GM12878 (cell line): ENCODE measurements around the gene RNASEL. TPM values are rescaled to one million over a fixed set of nuclear protein-coding genes. Genes with fewer than 3 reads are reported as not detected.

Experiments used
- ATAC-seq: fragments of 200-7000 bp; cut with Tn5 transposase; 3 replicates; pipeline ENCODE4 v1.9.1; 2020; ENCODE audit warnings: mild to moderate bottlenecking, moderate library complexity
- BruUV-seq: library from RNA; stranded (reverse); fragments of 400-500 nt; replicated peaks from 2 replicates; lab custom pipeline; 2021; lab: Mats Ljungman, UMichigan
- CTCF ChIA-PET: fragments of 300-600 bp; sonication (Branson Sonifier 250); formaldehyde crosslinking; extraction: SDS; loops from one replicate; lab custom pipeline; 2021; ENCODE audit warnings: inconsistent platforms; lab: Yijun Ruan, JAX
- POLR2A ChIA-PET: fragments of 350-600 bp; formaldehyde crosslinking; extraction: SDS; loops from one replicate; lab custom pipeline; 2021; ENCODE audit warnings: inconsistent platforms; lab: Charles Lee
- RAD21 ChIA-PET: fragments of 300-600 bp; sonication (Branson Sonifier 250); formaldehyde crosslinking; loops from one replicate; lab custom pipeline; 2023; ENCODE audit warnings: antibody characterized with exemption; ENCODE audit not compliant: unreplicated experiment; lab: Charles Lee
- SMC1A ChIA-PET: fragments of 300-600 bp; sonication (Branson Sonifier 250); formaldehyde crosslinking; loops from one replicate; lab custom pipeline; 2023; ENCODE audit not compliant: unreplicated experiment, uncharacterized antibody; lab: Charles Lee
- DNase-seq: peaks from one replicate; pipeline ENCODE4 v3.0.0-alpha.2; 2011; ENCODE audit warnings: low read depth, low spot score
- FAIRE-seq: peaks from 3 replicates; lab custom pipeline; 2011; peaks lifted over from hg19 to GRCh38; lab: Jason Lieb, UNC
- H2AFZ ChIP-seq: 2 replicates; pipeline ENCODE4 v1.6.0; 2011; ENCODE audit warnings: low read depth, low read length, control low read depth; ENCODE audit not compliant: control insufficient read depth
- H3K27ac ChIP-seq: 2 replicates; pipeline ENCODE4 v1.5.1; 2011; ENCODE audit warnings: control low read depth; ENCODE audit not compliant: control insufficient read depth, insufficient read depth
- H3K27me3 ChIP-seq, 2 experiments: replicated peaks in 1 of 2; 2 replicates each; pipeline versions ENCODE4 v1.6.0 to v1.6.1; 2011; ENCODE audit warnings: low read length in 1 of 2; ENCODE audit not compliant: control insufficient read depth in 2 of 2, insufficient read depth in 2 of 2
- H3K36me3 ChIP-seq, 2 experiments: 2 replicates each; pipeline ENCODE4 v1.5.1; 2011; ENCODE audit warnings: low read length in 1 of 2; ENCODE audit not compliant: control insufficient read depth in 2 of 2, insufficient read depth in 2 of 2
- H3K4me1 ChIP-seq: 2 replicates; pipeline ENCODE4 v1.6.1; 2011; ENCODE audit warnings: mild to moderate bottlenecking, low read length, moderate library complexity, mixed read lengths; ENCODE audit not compliant: control insufficient read depth, insufficient read depth
- H3K4me2 ChIP-seq: 2 replicates; pipeline ENCODE4 v1.6.0; 2011; ENCODE audit warnings: control low read depth; ENCODE audit not compliant: control insufficient read depth, insufficient read depth
- H3K4me3 ChIP-seq: fragments of 200-600 bp; sonication (generic); 2 replicates; pipeline ENCODE4 v1.5.1; 2016
- H3K79me2 ChIP-seq: 2 replicates; pipeline ENCODE4 v1.6.0; 2011; ENCODE audit warnings: low read length; ENCODE audit not compliant: control insufficient read depth, insufficient read depth
- H3K9ac ChIP-seq: 2 replicates; pipeline ENCODE4 v1.8.0; 2011; ENCODE audit warnings: low read length, control low read depth, mixed read lengths; ENCODE audit not compliant: control insufficient read depth, insufficient read depth
- H3K9me3 ChIP-seq: replicated peaks from 3 replicates; pipeline ENCODE4 v1.5.1; 2011; ENCODE audit warnings: mild to moderate bottlenecking, low read length; ENCODE audit not compliant: control insufficient read depth, insufficient read depth
- H4K20me1 ChIP-seq: 2 replicates; pipeline ENCODE4 v1.6.0; 2011; ENCODE audit not compliant: control insufficient read depth, insufficient read depth
- ATF7 ChIP-seq: fragments of 450-650 bp; IDR thresholded peaks from 2 replicates; pipeline ENCODE4 v1.6.1; 2016; ENCODE audit warnings: low read depth, mild to moderate bottlenecking
- CHD2 ChIP-seq: IDR thresholded peaks from 2 replicates; pipeline ENCODE4 v1.6.1; 2011; ENCODE audit warnings: low read depth, low read length, improper control_type of control experiment, borderline replicate concordance
- FOS ChIP-seq: IDR thresholded peaks from 3 replicates; pipeline ENCODE4 v1.6.1; 2011; ENCODE audit warnings: borderline replicate concordance; ENCODE audit not compliant: insufficient read length; ENCODE audit errors: extremely low read depth
- NR2C1 ChIP-seq: fragments of 450-650 bp; IDR thresholded peaks from 2 replicates; pipeline ENCODE4 v1.6.1; 2017; ENCODE audit warnings: antibody characterized with exemption, mild to moderate bottlenecking, moderate library complexity
- NR2C2 ChIP-seq: IDR thresholded peaks from 2 replicates; pipeline ENCODE4 v1.6.1; 2011; ENCODE audit warnings: borderline replicate concordance, low read depth; ENCODE audit not compliant: control insufficient read depth, insufficient read length
- ZZZ3 ChIP-seq: IDR thresholded peaks from 2 replicates; pipeline ENCODE4 v1.6.1; 2011; ENCODE audit warnings: low read depth; ENCODE audit not compliant: control insufficient read depth, insufficient read length
- WGBS: methylation state at CpG from one replicate; pipeline ENCODE4 v1.1.6; 2016; ENCODE audit warnings: low lambda C conversion rate; ENCODE audit not compliant: insufficient replicate concordance, insufficient coverage; ENCODE audit errors: missing lambda C conversion rate; 5-methylcytosine and 5-hydroxymethylcytosine counted together
- in situ Hi-C: fragments of 300-500 bp; cut with MboI; formaldehyde crosslinking; loops from 9 replicates; pipeline ENCODE4 v1.14.3; 2018; ENCODE audit warnings: mixed read lengths
- intact Hi-C: fragments of 100-400 bp; cut with micrococcal nuclease; formaldehyde crosslinking; loops from one replicate; pipeline ENCODE4 v1.14.2; 2022; ENCODE audit not compliant: unreplicated experiment
- polyA plus RNA-seq, 11 experiments: library from polyadenylated mRNA; depleted of rRNA in 4 of 11; unstranded in 6 of 11; stranded (reverse) in 5 of 11; fragments of >200 nt; fragmentation: Nextera tagmentation in 4 of 11; fragmentation: Illumina TruSeq in 1 of 11; extraction: Ambion mirVana in 4 of 11; extraction: Trizol in 1 of 11; gene quantifications; 1 replicate in 1 of 11; 2 replicates in 10 of 11; pipeline versions ENCODE4 v1.2.1 to v1.2.3, GENCODE V29; 2011 to 2016; ENCODE audit warnings: inconsistent platforms in 2 of 11, missing spikeins in 2 of 11, low read depth in 1 of 11
- total RNA-seq, 4 experiments: library from RNA; depleted of rRNA in 3 of 4; stranded (reverse); fragments of >200 nt in 3 of 4; fragmentation: Illumina TruSeq in 1 of 4; extraction: Trizol in 1 of 4; gene quantifications; 2 replicates each; pipeline versions ENCODE4 v1.2.1 to v1.2.3, GENCODE V29; 2013 to 2021
- TF ChIP-seq, protein P1 (sequence below): IDR thresholded peaks from 2 replicates; pipeline ENCODE4 v1.6.1; 2012; ENCODE audit warnings: mild to moderate bottlenecking, low read depth, low read length
- TF ChIP-seq, protein P2 (sequence below): fragments of 450-650 bp; formaldehyde crosslinking; IDR thresholded peaks from 2 replicates; pipeline ENCODE4 v1.5.0; 2022; ENCODE audit warnings: mild to moderate bottlenecking, missing genetic modification characterization
- TF ChIP-seq, protein P3 (sequence below): fragments of 450-650 bp; IDR thresholded peaks from 2 replicates; pipeline ENCODE4 v1.6.1; 2017; ENCODE audit warnings: mild to moderate bottlenecking, moderate library complexity
- TF ChIP-seq, protein P4 (sequence below): IDR thresholded peaks from 2 replicates; pipeline ENCODE4 v1.6.1; 2011; ENCODE audit warnings: low read depth, mild to moderate bottlenecking, low read length, moderate library complexity, borderline replicate concordance; ENCODE audit errors: extremely low read depth

RNASEL gene
- total and polyA plus RNA-seq, 10 of the 15 experiments (the other 5 are each of a cell fraction or from before 2014, with no cell fraction given), result 3.0 to 10.8 (median 5.0) TPM

DNA sequence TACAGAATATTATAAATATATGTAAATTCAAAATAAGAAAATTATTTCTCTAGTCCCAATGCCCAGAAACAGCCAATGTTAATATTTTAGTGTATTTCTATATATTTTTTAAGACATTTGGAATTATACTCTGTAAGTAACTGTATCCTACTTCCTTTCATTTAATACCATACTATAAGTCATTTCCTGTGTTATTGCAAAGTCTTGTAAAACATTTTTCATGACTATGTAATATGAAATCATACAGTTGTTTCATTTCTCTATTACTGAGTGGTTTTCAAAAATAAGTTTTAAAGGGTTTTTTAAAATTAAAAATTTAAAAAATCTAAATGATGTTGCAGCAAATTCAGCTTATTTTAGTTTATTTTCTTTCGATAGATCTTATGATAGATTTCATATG is 2.0 kb downstream of the RNASEL start:
- Histone ChIP-seq H3K4me3 (no peak overlapping the region), H3K9ac (no peak overlapping the region), H2AFZ (no peak overlapping the region), H4K20me1 (no peaks in the 10 kb centered on the region), H3K4me2 (no peak overlapping the region), H3K27me3 (no peaks in the 10 kb centered on the region), H3K36me3 (no peaks in the 10 kb centered on the region; a peak in 1 of 4 replicates), H3K4me1 (peaks cover 5% of the 10 kb centered on the region; the same call in 1 of the 2 replicates), H3K79me2 (no peaks in the 10 kb centered on the region), H3K9me3 (no peaks in the 10 kb centered on the region), H3K27ac (no peak overlapping the region)
- RAD21 ChIA-PET, result interaction anchor here (1.4 to 23.0 kb wide), 2 partner anchors 9 to 197 kb away, joined by 3 to 946 read pairs; no protein-coding TSS in a partner anchor
- POLR2A ChIA-PET, result interaction anchor here (1.3 kb wide), 1 partner anchor 20 kb away, joined by 5 read pairs; no protein-coding TSS in a partner anchor
- intact Hi-C loops (no loop called here), in situ Hi-C loops (no loop called here)
- BruUV-seq, result no TSS peak
- DNase-seq (no peak), FAIRE-seq (no peak), ATAC-seq (no peak)
- CTCF ChIA-PET, result interaction anchor here (1.1 to 37.4 kb wide), 4 partner anchors 12 to 202 kb away, joined by 3 to 1888 read pairs (median 6); partner anchors contain the start of gene NPL
- SMC1A ChIA-PET, result interaction anchor here (2.9 to 28.0 kb wide), 2 partner anchors 8 to 200 kb away, joined by 10 to 1145 read pairs; partner anchors contain the start of gene NPL
- 0% methylated on average over 1 of the region's 1 CpG for WGBS
- TF ChIP-seq, protein P1, sequence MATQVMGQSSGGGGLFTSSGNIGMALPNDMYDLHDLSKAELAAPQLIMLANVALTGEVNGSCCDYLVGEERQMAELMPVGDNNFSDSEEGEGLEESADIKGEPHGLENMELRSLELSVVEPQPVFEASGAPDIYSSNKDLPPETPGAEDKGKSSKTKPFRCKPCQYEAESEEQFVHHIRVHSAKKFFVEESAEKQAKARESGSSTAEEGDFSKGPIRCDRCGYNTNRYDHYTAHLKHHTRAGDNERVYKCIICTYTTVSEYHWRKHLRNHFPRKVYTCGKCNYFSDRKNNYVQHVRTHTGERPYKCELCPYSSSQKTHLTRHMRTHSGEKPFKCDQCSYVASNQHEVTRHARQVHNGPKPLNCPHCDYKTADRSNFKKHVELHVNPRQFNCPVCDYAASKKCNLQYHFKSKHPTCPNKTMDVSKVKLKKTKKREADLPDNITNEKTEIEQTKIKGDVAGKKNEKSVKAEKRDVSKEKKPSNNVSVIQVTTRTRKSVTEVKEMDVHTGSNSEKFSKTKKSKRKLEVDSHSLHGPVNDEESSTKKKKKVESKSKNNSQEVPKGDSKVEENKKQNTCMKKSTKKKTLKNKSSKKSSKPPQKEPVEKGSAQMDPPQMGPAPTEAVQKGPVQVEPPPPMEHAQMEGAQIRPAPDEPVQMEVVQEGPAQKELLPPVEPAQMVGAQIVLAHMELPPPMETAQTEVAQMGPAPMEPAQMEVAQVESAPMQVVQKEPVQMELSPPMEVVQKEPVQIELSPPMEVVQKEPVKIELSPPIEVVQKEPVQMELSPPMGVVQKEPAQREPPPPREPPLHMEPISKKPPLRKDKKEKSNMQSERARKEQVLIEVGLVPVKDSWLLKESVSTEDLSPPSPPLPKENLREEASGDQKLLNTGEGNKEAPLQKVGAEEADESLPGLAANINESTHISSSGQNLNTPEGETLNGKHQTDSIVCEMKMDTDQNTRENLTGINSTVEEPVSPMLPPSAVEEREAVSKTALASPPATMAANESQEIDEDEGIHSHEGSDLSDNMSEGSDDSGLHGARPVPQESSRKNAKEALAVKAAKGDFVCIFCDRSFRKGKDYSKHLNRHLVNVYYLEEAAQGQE, result no peak
- TF ChIP-seq, protein P2, sequence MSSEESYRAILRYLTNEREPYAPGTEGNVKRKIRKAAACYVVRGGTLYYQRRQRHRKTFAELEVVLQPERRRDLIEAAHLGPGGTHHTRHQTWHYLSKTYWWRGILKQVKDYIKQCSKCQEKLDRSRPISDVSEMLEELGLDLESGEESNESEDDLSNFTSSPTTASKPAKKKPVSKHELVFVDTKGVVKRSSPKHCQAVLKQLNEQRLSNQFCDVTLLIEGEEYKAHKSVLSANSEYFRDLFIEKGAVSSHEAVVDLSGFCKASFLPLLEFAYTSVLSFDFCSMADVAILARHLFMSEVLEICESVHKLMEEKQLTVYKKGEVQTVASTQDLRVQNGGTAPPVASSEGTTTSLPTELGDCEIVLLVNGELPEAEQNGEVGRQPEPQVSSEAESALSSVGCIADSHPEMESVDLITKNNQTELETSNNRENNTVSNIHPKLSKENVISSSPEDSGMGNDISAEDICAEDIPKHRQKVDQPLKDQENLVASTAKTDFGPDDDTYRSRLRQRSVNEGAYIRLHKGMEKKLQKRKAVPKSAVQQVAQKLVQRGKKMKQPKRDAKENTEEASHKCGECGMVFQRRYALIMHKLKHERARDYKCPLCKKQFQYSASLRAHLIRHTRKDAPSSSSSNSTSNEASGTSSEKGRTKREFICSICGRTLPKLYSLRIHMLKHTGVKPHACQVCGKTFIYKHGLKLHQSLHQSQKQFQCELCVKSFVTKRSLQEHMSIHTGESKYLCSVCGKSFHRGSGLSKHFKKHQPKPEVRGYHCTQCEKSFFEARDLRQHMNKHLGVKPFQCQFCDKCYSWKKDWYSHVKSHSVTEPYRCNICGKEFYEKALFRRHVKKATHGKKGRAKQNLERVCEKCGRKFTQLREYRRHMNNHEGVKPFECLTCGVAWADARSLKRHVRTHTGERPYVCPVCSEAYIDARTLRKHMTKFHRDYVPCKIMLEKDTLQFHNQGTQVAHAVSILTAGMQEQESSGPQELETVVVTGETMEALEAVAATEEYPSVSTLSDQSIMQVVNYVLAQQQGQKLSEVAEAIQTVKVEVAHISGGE (CRISPR knock-in tag), result no peak
- TF ChIP-seq NR2C2 (no peak), NR2C1 (no peak), CHD2 (no peak), ATF7 (no peak), ZZZ3 (no peak), FOS (no peak)
- TF ChIP-seq, protein P3, sequence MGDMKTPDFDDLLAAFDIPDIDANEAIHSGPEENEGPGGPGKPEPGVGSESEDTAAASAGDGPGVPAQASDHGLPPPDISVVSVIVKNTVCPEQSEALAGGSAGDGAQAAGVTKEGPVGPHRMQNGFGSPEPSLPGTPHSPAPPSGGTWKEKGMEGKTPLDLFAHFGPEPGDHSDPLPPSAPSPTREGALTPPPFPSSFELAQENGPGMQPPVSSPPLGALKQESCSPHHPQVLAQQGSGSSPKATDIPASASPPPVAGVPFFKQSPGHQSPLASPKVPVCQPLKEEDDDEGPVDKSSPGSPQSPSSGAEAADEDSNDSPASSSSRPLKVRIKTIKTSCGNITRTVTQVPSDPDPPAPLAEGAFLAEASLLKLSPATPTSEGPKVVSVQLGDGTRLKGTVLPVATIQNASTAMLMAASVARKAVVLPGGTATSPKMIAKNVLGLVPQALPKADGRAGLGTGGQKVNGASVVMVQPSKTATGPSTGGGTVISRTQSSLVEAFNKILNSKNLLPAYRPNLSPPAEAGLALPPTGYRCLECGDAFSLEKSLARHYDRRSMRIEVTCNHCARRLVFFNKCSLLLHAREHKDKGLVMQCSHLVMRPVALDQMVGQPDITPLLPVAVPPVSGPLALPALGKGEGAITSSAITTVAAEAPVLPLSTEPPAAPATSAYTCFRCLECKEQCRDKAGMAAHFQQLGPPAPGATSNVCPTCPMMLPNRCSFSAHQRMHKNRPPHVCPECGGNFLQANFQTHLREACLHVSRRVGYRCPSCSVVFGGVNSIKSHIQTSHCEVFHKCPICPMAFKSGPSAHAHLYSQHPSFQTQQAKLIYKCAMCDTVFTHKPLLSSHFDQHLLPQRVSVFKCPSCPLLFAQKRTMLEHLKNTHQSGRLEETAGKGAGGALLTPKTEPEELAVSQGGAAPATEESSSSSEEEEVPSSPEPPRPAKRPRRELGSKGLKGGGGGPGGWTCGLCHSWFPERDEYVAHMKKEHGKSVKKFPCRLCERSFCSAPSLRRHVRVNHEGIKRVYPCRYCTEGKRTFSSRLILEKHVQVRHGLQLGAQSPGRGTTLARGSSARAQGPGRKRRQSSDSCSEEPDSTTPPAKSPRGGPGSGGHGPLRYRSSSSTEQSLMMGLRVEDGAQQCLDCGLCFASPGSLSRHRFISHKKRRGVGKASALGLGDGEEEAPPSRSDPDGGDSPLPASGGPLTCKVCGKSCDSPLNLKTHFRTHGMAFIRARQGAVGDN, result no peak
- TF ChIP-seq, protein P4, sequence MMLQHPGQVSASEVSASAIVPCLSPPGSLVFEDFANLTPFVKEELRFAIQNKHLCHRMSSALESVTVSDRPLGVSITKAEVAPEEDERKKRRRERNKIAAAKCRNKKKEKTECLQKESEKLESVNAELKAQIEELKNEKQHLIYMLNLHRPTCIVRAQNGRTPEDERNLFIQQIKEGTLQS, result no peak
